GM12878 (cell line): ENCODE data around the gene ANTXR2. TPM values are rescaled to one million over a fixed set of nuclear protein-coding genes. Genes with fewer than 3 reads are reported as not detected.

ENCODE experiments used
- ATAC-seq: fragments of 200-7000 bp; cut with Tn5 transposase; 3 replicates; pipeline ENCODE4 v1.9.1; 2020; ENCODE audit warnings: mild to moderate bottlenecking, moderate library complexity
- BruUV-seq: library from RNA; stranded (reverse); fragments of 400-500 nt; replicated peaks from 2 replicates; lab custom pipeline; 2021; lab: Mats Ljungman, UMichigan
- CTCF ChIA-PET: fragments of 300-600 bp; sonication (Branson Sonifier 250); formaldehyde crosslinking; extraction: SDS; loops from one replicate; lab custom pipeline; 2021; ENCODE audit warnings: inconsistent platforms; lab: Yijun Ruan, JAX
- POLR2A ChIA-PET: fragments of 350-600 bp; formaldehyde crosslinking; extraction: SDS; loops from one replicate; lab custom pipeline; 2021; ENCODE audit warnings: inconsistent platforms; lab: Charles Lee
- RAD21 ChIA-PET: fragments of 300-600 bp; sonication (Branson Sonifier 250); formaldehyde crosslinking; loops from one replicate; lab custom pipeline; 2023; ENCODE audit warnings: antibody characterized with exemption; ENCODE audit not compliant: unreplicated experiment; lab: Charles Lee
- SMC1A ChIA-PET: fragments of 300-600 bp; sonication (Branson Sonifier 250); formaldehyde crosslinking; loops from one replicate; lab custom pipeline; 2023; ENCODE audit not compliant: unreplicated experiment, uncharacterized antibody; lab: Charles Lee
- DNase-seq: peaks from one replicate; pipeline ENCODE4 v3.0.0-alpha.2; 2011; ENCODE audit warnings: low read depth, low spot score
- FAIRE-seq: peaks from 3 replicates; lab custom pipeline; 2011; peaks lifted over from hg19 to GRCh38; lab: Jason Lieb, UNC
- H2AFZ ChIP-seq: 2 replicates; pipeline ENCODE4 v1.6.0; 2011; ENCODE audit warnings: low read depth, low read length, control low read depth; ENCODE audit not compliant: control insufficient read depth
- H3K27ac ChIP-seq: 2 replicates; pipeline ENCODE4 v1.5.1; 2011; ENCODE audit warnings: control low read depth; ENCODE audit not compliant: control insufficient read depth, insufficient read depth
- H3K27me3 ChIP-seq, 2 experiments: replicated peaks in 1 of 2; 2 replicates each; pipeline versions ENCODE4 v1.6.0 to v1.6.1; 2011; ENCODE audit warnings: low read length in 1 of 2; ENCODE audit not compliant: control insufficient read depth in 2 of 2, insufficient read depth in 2 of 2
- H3K36me3 ChIP-seq, 2 experiments: 2 replicates each; pipeline ENCODE4 v1.5.1; 2011; ENCODE audit warnings: low read length in 1 of 2; ENCODE audit not compliant: control insufficient read depth in 2 of 2, insufficient read depth in 2 of 2
- H3K4me1 ChIP-seq: 2 replicates; pipeline ENCODE4 v1.6.1; 2011; ENCODE audit warnings: mild to moderate bottlenecking, low read length, moderate library complexity, mixed read lengths; ENCODE audit not compliant: control insufficient read depth, insufficient read depth
- H3K4me2 ChIP-seq: 2 replicates; pipeline ENCODE4 v1.6.0; 2011; ENCODE audit warnings: control low read depth; ENCODE audit not compliant: control insufficient read depth, insufficient read depth
- H3K4me3 ChIP-seq: fragments of 200-600 bp; sonication (generic); 2 replicates; pipeline ENCODE4 v1.5.1; 2016
- H3K79me2 ChIP-seq: 2 replicates; pipeline ENCODE4 v1.6.0; 2011; ENCODE audit warnings: low read length; ENCODE audit not compliant: control insufficient read depth, insufficient read depth
- H3K9ac ChIP-seq: 2 replicates; pipeline ENCODE4 v1.8.0; 2011; ENCODE audit warnings: low read length, control low read depth, mixed read lengths; ENCODE audit not compliant: control insufficient read depth, insufficient read depth
- H3K9me3 ChIP-seq: replicated peaks from 3 replicates; pipeline ENCODE4 v1.5.1; 2011; ENCODE audit warnings: mild to moderate bottlenecking, low read length; ENCODE audit not compliant: control insufficient read depth, insufficient read depth
- H4K20me1 ChIP-seq: 2 replicates; pipeline ENCODE4 v1.6.0; 2011; ENCODE audit not compliant: control insufficient read depth, insufficient read depth
- CBX5 ChIP-seq: sonication (generic); IDR thresholded peaks from 2 replicates; pipeline ENCODE4 v1.6.1; 2016; ENCODE audit warnings: low read depth, moderate library complexity, mild to moderate bottlenecking, inconsistent platforms
- CHD2 ChIP-seq: IDR thresholded peaks from 2 replicates; pipeline ENCODE4 v1.6.1; 2011; ENCODE audit warnings: low read depth, low read length, improper control_type of control experiment, borderline replicate concordance
- CUX1 ChIP-seq: IDR thresholded peaks from 2 replicates; pipeline ENCODE4 v1.6.1; 2012; ENCODE audit warnings: improper control_type of control experiment, low read depth, low read length; ENCODE audit not compliant: insufficient replicate concordance
- EP300 ChIP-seq, 2 experiments: fragments of 150-350 bp in 1 of 2; IDR thresholded peaks; 2 replicates each; pipeline ENCODE4 v1.6.1; 2011 to 2012; ENCODE audit warnings: low read depth in 2 of 2, low read length in 2 of 2, borderline replicate concordance in 1 of 2, improper control_type of control experiment in 1 of 2, inconsistent platforms in 1 of 2; ENCODE audit not compliant: control insufficient read depth in 1 of 2
- HDAC6 ChIP-seq: fragments of 200-600 bp; sonication (generic); IDR thresholded peaks from one replicate; pipeline ENCODE4 v1.8.0; 2017; ENCODE audit warnings: antibody characterized with exemption; ENCODE audit not compliant: unreplicated experiment
- HDGF ChIP-seq: fragments of 450-650 bp; IDR thresholded peaks from 2 replicates; pipeline ENCODE4 v1.6.1; 2016; ENCODE audit warnings: antibody characterized with exemption
- KAT2A ChIP-seq: conservative IDR thresholded peaks from 2 replicates; pipeline ENCODE4 v1.6.1; 2011; ENCODE audit warnings: low read depth, low read length; ENCODE audit not compliant: control insufficient read depth
- KLF5 ChIP-seq: fragments of 450-650 bp; IDR thresholded peaks from 2 replicates; pipeline ENCODE4 v1.6.1; 2014; ENCODE audit warnings: mild to moderate bottlenecking; ENCODE audit not compliant: partially characterized antibody
- MEF2A ChIP-seq: IDR thresholded peaks from 2 replicates; pipeline ENCODE4 v1.6.1; 2011; ENCODE audit warnings: low read depth, mild to moderate bottlenecking, low read length, moderate library complexity; ENCODE audit not compliant: insufficient read depth
- MTA2 ChIP-seq: fragments of 450-650 bp; IDR thresholded peaks from 2 replicates; pipeline ENCODE4 v1.6.1; 2016; ENCODE audit warnings: low read depth, mild to moderate bottlenecking, moderate library complexity
- NKRF ChIP-seq: fragments of 450-650 bp; conservative IDR thresholded peaks from 2 replicates; pipeline ENCODE4 v1.6.1; 2017; ENCODE audit warnings: mild to moderate bottlenecking, moderate library complexity
- NR2C2 ChIP-seq: IDR thresholded peaks from 2 replicates; pipeline ENCODE4 v1.6.1; 2011; ENCODE audit warnings: borderline replicate concordance, low read depth; ENCODE audit not compliant: control insufficient read depth, insufficient read length
- PML ChIP-seq: IDR thresholded peaks from 2 replicates; pipeline ENCODE4 v1.6.1; 2012; ENCODE audit warnings: low read length, inconsistent platforms
- RELA ChIP-seq: fragments of 450-650 bp; IDR thresholded peaks from 2 replicates; pipeline ENCODE4 v1.8.0; 2014; ENCODE audit warnings: borderline replicate concordance; ENCODE audit not compliant: partially characterized antibody
- SREBF1 ChIP-seq: IDR thresholded peaks from 2 replicates; pipeline ENCODE4 v1.6.1; 2012; ENCODE audit warnings: mild to moderate bottlenecking, low read length
- ZNF274 ChIP-seq: IDR thresholded peaks from one replicate; pipeline ENCODE4 v1.8.0; 2011; ENCODE audit not compliant: insufficient read length, insufficient read depth
- WGBS: methylation state at CpG from one replicate; pipeline ENCODE4 v1.1.6; 2016; ENCODE audit warnings: low lambda C conversion rate; ENCODE audit not compliant: insufficient replicate concordance, insufficient coverage; ENCODE audit errors: missing lambda C conversion rate; 5-methylcytosine and 5-hydroxymethylcytosine counted together
- in situ Hi-C: fragments of 300-500 bp; cut with MboI; formaldehyde crosslinking; loops from 9 replicates; pipeline ENCODE4 v1.14.3; 2018; ENCODE audit warnings: mixed read lengths
- intact Hi-C: fragments of 100-400 bp; cut with micrococcal nuclease; formaldehyde crosslinking; loops from one replicate; pipeline ENCODE4 v1.14.2; 2022; ENCODE audit not compliant: unreplicated experiment
- polyA plus RNA-seq, 11 experiments: library from polyadenylated mRNA; depleted of rRNA in 4 of 11; unstranded in 6 of 11; stranded (reverse) in 5 of 11; fragments of >200 nt; fragmentation: Nextera tagmentation in 4 of 11; fragmentation: Illumina TruSeq in 1 of 11; extraction: Ambion mirVana in 4 of 11; extraction: Trizol in 1 of 11; gene quantifications; 1 replicate in 1 of 11; 2 replicates in 10 of 11; pipeline versions ENCODE4 v1.2.1 to v1.2.3, GENCODE V29; 2011 to 2016; ENCODE audit warnings: inconsistent platforms in 2 of 11, missing spikeins in 2 of 11, low read depth in 1 of 11
- total RNA-seq, 4 experiments: library from RNA; depleted of rRNA in 3 of 4; stranded (reverse); fragments of >200 nt in 3 of 4; fragmentation: Illumina TruSeq in 1 of 4; extraction: Trizol in 1 of 4; gene quantifications; 2 replicates each; pipeline versions ENCODE4 v1.2.1 to v1.2.3, GENCODE V29; 2013 to 2021
- TF ChIP-seq, protein P1 (sequence below): IDR thresholded peaks from 2 replicates; pipeline ENCODE4 v1.6.1; 2012; ENCODE audit warnings: low read depth, low read length, improper control_type of control experiment

Gene ANTXR2
- total and polyA plus RNA-seq, 10 of the 15 experiments (the other 5 are each of a cell fraction or from before 2014, with no cell fraction given): 1.4 to 8.9 (median 5.7) TPM

DNA sequence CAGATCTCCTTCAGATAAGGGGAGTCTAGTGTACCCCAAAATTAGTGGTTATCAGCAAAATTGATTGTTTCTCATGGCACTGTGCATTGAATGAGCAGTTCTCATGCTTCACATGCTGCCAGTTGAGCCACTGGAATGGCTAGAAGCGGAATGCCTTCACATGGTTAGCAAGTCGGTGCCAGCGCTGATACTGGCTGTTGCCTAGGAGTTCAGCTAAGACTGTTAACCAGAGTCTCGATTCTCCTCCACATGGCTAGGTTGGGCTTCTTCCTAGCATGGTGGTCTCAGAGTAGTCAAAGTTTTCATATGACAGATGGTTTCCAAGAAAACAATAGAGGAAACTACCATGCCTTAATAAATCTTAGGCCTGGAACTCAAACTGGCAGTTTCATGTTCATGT is 12.2 kb downstream of the ANTXR2 start:
- ATAC-seq: no peak
- Histone ChIP-seq H3K9ac (no peak overlapping the region), H4K20me1 (no peaks in the 10 kb centered on the region), H3K4me2 (no peak overlapping the region), H3K4me1 (peaks cover 13% of the 10 kb centered on the region), H3K79me2 (no peaks in the 10 kb centered on the region; the same call in 1 of the 2 replicates), H3K4me3 (no peak overlapping the region), H2AFZ (no peak overlapping the region), H3K27me3 (no peaks in the 10 kb centered on the region), H3K27ac (no peak overlapping the region), H3K9me3 (no peaks in the 10 kb centered on the region), H3K36me3 (0 out of 4 replicates have a peak, but pooled peaks cover 0 to 2% of the 10 kb centered on the region in 2 experiments)
- intact Hi-C loops: no loop called here
- 85% methylated on average over 4 of the region's 4 CpGs for WGBS
- ChIA-PET RAD21 (interaction anchor here (1.6 to 2.0 kb wide), 2 partner anchors 11 to 13 kb away, joined by 6 to 9 read pairs; partner anchors contain the start of gene ANTXR2), SMC1A (interaction anchor here (1.0 to 2.1 kb wide), 2 partner anchors 11 to 121 kb away, joined by 4 to 21 read pairs; partner anchors contain the start of gene ANTXR2), CTCF (interaction anchor here (1.8 kb wide), 1 partner anchor 9 kb away, joined by 7 read pairs; no protein-coding TSS in a partner anchor), POLR2A (no interaction called here)
- no TSS peak for BruUV-seq
- no peak for DNase-seq
- no peak for FAIRE-seq
- in situ Hi-C loops: loop anchor here (25.0 kb wide), 1 partner anchor 1299 kb away; no protein-coding TSS in a partner anchor
- TF ChIP-seq NR2C2 (no peak), NKRF (no peak), RELA (no peak), CUX1 (no peak), KAT2A (no peak), PML (no peak), CHD2 (no peak), CBX5 (no peak), MTA2 (no peak), ZNF274 (no peak), HDAC6 (no peak), SREBF1 (no peak), MEF2A (no peak), EP300 (IDR thresholded peaks at IDR 0.05; ENCODE audit: borderline replicate concordance in 1 of 2, control insufficient read depth in 1 of 2, low read depth in 2 of 2, low read length in 2 of 2) (no peak), HDGF (no peak), KLF5 (no peak)
- TF ChIP-seq, protein P1, sequence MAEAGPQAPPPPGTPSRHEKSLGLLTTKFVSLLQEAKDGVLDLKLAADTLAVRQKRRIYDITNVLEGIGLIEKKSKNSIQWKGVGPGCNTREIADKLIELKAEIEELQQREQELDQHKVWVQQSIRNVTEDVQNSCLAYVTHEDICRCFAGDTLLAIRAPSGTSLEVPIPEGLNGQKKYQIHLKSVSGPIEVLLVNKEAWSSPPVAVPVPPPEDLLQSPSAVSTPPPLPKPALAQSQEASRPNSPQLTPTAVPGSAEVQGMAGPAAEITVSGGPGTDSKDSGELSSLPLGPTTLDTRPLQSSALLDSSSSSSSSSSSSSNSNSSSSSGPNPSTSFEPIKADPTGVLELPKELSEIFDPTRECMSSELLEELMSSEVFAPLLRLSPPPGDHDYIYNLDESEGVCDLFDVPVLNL: no peak
